Measurements from ENCODE around the gene ANKRD33. TPM values are rescaled to one million over a fixed set of nuclear protein-coding genes. Genes with fewer than 3 reads are reported as not detected.

The ANKRD33 gene
- total and polyA plus RNA-seq, 2 of the 13 experiments (the other 11 are each of a cell fraction or from before 2014, with no cell fraction given), result 0.04 TPM; not detected in 1

GRCh38 chr12:51917041-51917590 is 29.2 kb downstream of the ANKRD33 start:
- no peak overlapping the region for H3K9ac ChIP-seq (ENCODE audit: insufficient read depth, low read depth, low read length)
- no peak overlapping the region for H3K27ac ChIP-seq (ENCODE audit: extremely low read length, insufficient read depth, low read length)
- WGBS (ENCODE audit: low lambda C conversion rate), result 40% methylated on average over 6 of the region's 10 CpGs
- ATAC-seq (no peak), FAIRE-seq (no peak), DNase-seq (ENCODE audit: low spot score) (no peak)
- no peaks in the 10 kb centered on the region for H3K36me3 ChIP-seq (replicated peaks in 1 of 2; ENCODE audit: control insufficient read depth in 1 of 2, insufficient read depth in 2 of 2, low read length in 2 of 2)
- intact Hi-C loops (cut with micrococcal nuclease; ENCODE audit: unreplicated experiment), result no loop called here
- no peaks in the 10 kb centered on the region for H3K9me3 ChIP-seq (ENCODE audit: low read length)
- no TSS peak for BruUV-seq (replicated peaks)
- ChIA-PET POLR2A (no interaction called here), CTCF (ENCODE audit: low intra/inter-chr PET ratio, low total read pairs) (no interaction called here)
- H4K20me1 ChIP-seq (ENCODE audit: insufficient read depth, low read length), result no peaks in the 10 kb centered on the region
- H3K4me3 ChIP-seq (replicated peaks in 1 of 3; ENCODE audit: insufficient read depth in 1 of 3, low read depth in 2 of 3, low read length in 3 of 3), result no peak overlapping the region
- TF ChIP-seq HNRNPLL (IDR thresholded peaks at IDR 0.05; ENCODE audit: low read depth, low read length, poor library complexity, severe bottlenecking) (no peak), ZNF841 (CRISPR knock-in tag; IDR thresholded peaks at IDR 0.05; ENCODE audit: borderline replicate concordance) (no peak), MAFF (IDR thresholded peaks at IDR 0.05; ENCODE audit: low read depth, low read length) (no peak), KDM5B (CRISPR knock-in tag; IDR thresholded peaks at IDR 0.05; ENCODE audit: borderline replicate concordance) (no peak), ZNF850 (CRISPR knock-in tag; conservative IDR thresholded peaks at IDR 0.05) (no peak), ZNF580 (CRISPR knock-in tag; IDR thresholded peaks at IDR 0.05; ENCODE audit: borderline replicate concordance, low read depth) (no peak), DBP (CRISPR knock-in tag; IDR thresholded peaks at IDR 0.05; ENCODE audit: not compliant biosample characterization) (no peak), MXI1 (IDR thresholded peaks at IDR 0.05; ENCODE audit: borderline replicate concordance, low read depth, low read length) (no peak), ZNF629 (CRISPR knock-in tag; conservative IDR thresholded peaks at IDR 0.05) (no peak), ZNF790 (CRISPR knock-in tag; IDR thresholded peaks at IDR 0.05; ENCODE audit: borderline replicate concordance) (no peak), ZNF839 (CRISPR knock-in tag; IDR thresholded peaks at IDR 0.05; ENCODE audit: borderline replicate concordance) (no peak), REXO4 (CRISPR knock-in tag; IDR thresholded peaks at IDR 0.05; ENCODE audit: borderline replicate concordance) (no peak), DRAP1 (CRISPR knock-in tag; IDR thresholded peaks at IDR 0.05) (no peak), CC2D1A (CRISPR knock-in tag; IDR thresholded peaks at IDR 0.05) (no peak), THAP11 (CRISPR knock-in tag; IDR thresholded peaks at IDR 0.05) (no peak), HDAC2 (CRISPR knock-in tag; IDR thresholded peaks at IDR 0.05) (no peak), ZNF33A (CRISPR knock-in tag; IDR thresholded peaks at IDR 0.05; ENCODE audit: borderline replicate concordance) (no peak), TGIF2 (CRISPR knock-in tag; IDR thresholded peaks at IDR 0.05) (no peak)
- no peaks in the 10 kb centered on the region for H3K79me2 ChIP-seq (ENCODE audit: insufficient read depth, low read length)
- H3K4me1 ChIP-seq (ENCODE audit: insufficient read depth, low read length), result peaks cover 30% of the 10 kb centered on the region
- H2AFZ ChIP-seq (ENCODE audit: low read length), result no peak overlapping the region
- H3K4me2 ChIP-seq (ENCODE audit: low read depth, low read length), result no peak overlapping the region
- in situ Hi-C loops (cut with HindIII; ENCODE audit: extremely low pct_ligation_motif_present, low pct_unique_long_range_greater_than_20kb), result no loop called here
- peaks cover 3 to 23% of the 10 kb centered on the region in 2 experiments; a peak in 3 of 5 replicates for H3K27me3 ChIP-seq (ENCODE audit: control insufficient read depth in 1 of 2, insufficient read depth in 2 of 2, low read length in 2 of 2)
